D721Med (cell line): ENCODE results near the gene BLVRB.
A peak's percentile ranks its signal among the peaks of the same experiment; 100 is the strongest.
"Not testable (repeated sequence)": the region's sequence is repeated elsewhere in the genome, so short reads cannot be mapped to it uniquely, and the experiment has no call there.

ENCODE experiments used
- DNase-seq: peaks from one replicate; pipeline ENCODE4 v3.0.0; 2011; ENCODE audit warnings: low spot score; ENCODE audit not compliant: insufficient read length
- FAIRE-seq: peaks from 2 replicates; lab custom pipeline; 2011; peaks lifted over from hg19 to GRCh38; lab: Jason Lieb, UNC
- TF ChIP-seq, protein P1 (sequence below): IDR thresholded peaks from 2 replicates; pipeline ENCODE4 v1.5.1; 2012; ENCODE audit warnings: mild to moderate bottlenecking, control low read depth; ENCODE audit not compliant: insufficient read depth; ENCODE audit errors: missing control alignments

Gene BLVRB

DNA sequence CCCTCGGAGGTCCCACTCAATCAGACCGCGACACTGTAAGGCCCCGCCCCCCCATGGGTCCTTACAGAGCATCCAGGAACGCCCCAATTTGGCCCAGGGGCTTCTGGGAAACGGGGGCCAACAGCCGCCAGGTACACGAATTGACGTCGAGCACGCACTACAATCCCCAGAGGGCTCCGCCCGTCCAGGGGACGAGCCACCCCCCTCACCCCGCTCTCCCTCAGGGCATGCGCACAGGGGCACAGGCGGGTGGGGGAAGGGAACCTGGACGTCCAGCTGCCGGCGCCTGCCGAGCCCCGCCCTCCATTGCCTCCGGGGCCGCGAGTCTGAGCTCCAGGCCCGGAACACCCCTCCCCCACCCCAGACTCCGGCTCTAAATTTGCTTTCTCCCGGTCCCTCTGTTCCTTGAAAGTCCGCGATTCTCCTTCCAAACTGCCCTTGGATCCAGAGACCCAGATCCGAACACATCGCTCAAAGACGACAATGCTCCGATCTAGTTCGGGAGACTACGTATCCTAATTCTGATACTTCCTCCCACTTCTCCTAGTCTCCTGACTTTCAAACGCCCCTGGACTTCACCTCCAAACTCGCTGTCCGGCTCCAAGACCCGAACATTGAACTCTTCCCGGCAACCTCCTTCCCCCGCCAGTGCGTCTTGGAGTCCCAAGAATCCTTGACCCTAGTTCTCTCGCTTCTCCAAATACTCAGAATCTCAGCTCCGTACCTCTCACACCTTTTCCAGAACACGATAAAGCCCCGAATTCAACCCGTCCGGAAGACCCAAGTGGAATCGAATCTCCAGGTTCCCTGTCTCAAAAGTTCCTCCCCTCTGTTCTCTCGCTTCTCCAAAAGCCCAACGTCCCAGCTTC lies 22.2 kb downstream of the BLVRB start:
- TF ChIP-seq, protein P1, sequence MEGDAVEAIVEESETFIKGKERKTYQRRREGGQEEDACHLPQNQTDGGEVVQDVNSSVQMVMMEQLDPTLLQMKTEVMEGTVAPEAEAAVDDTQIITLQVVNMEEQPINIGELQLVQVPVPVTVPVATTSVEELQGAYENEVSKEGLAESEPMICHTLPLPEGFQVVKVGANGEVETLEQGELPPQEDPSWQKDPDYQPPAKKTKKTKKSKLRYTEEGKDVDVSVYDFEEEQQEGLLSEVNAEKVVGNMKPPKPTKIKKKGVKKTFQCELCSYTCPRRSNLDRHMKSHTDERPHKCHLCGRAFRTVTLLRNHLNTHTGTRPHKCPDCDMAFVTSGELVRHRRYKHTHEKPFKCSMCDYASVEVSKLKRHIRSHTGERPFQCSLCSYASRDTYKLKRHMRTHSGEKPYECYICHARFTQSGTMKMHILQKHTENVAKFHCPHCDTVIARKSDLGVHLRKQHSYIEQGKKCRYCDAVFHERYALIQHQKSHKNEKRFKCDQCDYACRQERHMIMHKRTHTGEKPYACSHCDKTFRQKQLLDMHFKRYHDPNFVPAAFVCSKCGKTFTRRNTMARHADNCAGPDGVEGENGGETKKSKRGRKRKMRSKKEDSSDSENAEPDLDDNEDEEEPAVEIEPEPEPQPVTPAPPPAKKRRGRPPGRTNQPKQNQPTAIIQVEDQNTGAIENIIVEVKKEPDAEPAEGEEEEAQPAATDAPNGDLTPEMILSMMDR, result no peak
- peak; percentile 86 for DNase-seq
- no peak for FAIRE-seq

DNA sequence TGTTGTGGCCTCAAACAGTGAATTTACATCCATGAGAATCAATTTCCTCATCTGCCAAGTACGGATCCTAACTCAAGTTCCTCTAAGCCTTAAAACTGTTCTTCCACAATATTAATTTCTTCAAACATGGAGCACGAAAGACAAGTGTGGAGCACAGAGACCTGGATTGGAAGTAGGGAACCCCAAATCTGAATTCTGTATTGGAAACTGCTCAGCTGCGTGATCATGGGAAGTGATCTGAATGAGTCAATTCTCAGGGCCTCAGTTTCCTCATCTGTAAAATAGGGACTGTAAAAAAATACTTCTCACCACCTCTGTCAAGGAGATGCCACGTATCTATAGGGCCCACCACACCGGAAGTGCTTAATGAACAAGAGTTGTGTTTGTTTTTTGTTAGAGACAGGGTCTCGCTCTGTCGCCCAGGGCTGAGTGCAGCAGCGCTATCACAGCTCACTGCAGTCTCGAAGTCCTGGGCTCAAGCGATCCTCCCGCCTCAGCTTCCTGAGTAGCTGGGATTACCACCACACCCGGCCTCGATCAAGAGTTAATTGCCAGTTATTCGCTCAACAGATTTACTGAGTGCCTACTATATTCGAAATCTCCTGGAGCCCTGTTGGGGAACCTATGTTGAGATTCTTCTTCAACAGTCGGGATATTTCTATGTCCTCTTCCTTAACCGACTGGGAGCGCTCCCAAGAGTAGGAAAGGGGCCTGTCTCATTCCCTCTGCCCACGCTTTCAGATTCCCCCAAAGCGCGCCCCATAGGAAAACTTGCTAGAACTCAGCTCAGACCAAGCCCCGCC lies 23.0 kb downstream of the BLVRB start:
- TF ChIP-seq, protein P1, result no peak
- no peak for DNase-seq
- no peak for FAIRE-seq

DNA sequence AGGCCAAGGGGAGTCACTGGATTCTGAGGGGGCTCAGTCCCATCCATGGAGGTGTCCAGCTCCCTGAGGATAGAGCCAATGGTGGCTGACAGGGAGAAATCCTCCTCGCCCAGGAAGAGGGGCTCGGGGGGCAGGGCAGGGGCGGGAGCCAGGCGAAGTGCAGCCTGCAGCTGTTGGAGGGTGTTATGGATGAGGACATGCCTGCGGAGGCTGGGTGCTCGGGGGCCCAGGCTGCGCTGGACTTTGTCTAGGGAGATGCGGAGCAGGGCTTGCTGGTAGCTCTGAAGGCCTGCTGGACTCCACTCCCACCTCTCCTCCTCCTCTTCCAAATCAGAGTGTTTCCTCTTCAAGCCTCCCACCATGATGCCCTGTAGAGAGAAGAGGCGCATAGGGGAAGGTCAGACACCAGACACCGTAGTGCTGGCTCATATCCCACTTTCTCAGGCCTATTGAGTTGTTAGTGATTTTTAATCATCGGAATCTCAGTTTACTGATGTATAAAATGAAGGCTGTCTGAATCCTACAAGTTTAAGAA lies 23.8 kb downstream of the BLVRB start:
- FAIRE-seq, result no peak
- TF ChIP-seq, protein P1, result no peak
- no peak for DNase-seq

DNA sequence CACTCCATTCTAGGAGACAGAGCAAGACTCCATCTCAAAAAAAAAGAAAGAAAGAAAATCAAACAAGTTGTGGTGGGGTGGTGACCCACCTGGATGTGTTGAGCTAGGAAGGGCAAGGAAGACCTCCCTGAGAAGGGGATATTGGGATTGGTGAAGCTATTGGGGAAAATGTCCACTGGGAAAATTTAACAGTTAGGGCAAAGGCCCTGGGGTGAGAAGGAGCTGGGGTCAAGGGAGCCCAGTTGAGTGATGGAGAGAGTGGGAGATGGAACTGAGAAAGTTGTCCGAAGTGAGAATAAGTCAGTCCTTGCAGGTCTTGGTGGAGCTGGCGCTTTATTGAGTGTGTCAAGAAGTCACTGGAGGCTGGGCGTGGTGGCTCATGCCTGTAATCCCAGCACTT lies 27.3 kb downstream of the BLVRB start:
- FAIRE-seq (no peak), DNase-seq (no peak)
- TF ChIP-seq, protein P1, result no peak

DNA sequence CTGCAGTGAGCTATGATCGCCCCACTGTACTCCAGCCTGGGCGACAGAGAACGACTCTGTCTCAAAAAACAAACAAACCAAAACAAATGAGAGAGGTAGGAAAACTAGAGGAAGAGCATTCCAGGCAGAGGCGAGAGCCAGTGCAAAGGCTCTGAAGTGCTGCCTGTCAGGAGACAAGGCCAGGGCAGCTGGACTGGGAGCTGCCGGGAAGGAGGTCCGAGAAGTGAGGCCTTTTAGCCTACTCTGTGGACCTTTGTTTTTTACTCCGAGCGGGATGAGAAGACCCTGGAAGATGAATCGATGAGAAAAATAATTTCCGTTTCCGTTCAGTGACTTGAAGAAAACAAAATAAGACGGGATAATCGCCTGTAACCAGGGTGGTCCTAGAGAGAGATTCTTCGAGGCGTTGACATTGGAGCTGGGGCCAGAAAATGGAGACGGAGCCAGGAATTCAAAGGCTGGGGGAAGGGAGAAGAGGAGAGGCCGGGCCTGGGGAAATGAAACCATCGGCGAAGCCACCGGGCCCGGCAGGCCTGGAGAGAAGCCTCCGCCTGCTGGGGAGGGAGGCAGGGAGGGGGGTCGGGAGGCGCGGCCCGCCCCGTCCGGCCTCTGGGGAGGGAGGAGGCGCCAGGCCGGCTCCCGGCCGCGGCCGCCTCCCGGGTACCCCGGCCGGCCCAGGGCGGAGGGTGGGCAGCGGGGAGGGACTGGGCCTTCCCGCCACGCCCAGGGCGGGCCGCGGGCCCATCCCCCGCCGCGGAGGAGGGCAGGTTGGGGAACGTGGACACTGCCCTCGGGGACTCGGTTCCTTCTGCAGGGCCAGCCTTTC lies 31.9 kb downstream of the BLVRB start:
- FAIRE-seq (no peak), DNase-seq (peak; percentile 55)
- TF ChIP-seq, protein P1, result no peak

DNA sequence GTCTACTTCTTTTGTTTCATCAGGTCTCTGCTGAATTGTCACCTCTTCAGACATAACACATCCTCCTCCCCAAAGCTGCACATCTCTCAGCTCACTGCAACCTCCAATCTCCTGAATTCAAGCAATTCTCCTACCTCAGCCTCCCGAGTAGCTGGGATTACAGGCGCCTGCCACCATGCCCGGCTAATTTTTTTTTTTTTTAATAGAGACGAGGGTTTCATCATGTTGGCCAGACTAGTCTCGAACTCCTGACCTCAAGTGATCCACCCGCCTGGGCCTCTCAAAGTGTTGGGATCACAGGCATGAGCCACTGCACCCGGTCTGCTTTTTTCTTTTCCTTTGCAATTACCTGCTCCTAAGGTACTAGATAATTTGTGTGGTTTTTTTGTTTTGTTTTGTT lies 32.8 kb downstream of the BLVRB start:
- not testable (repeated sequence) for FAIRE-seq, DNase-seq

DNA sequence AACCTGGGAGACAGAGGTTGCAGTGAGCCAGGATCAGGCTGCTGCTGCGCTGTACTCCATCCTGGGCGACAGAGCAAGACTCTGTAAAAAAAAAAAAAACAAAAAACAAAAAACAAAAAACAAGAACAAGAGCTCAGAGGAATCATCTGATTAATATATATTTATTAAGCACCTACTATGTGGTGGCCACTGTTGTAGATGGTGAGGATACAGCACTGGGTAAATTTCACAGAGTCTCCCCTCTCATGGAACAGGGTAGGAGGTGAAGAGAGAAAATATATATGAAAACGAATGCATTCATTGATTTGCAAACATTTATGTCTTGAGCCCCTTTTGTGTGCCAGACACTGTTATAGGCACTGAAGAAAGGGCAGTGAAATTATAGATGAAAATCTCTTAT lies 33.8 kb downstream of the BLVRB start:
- TF ChIP-seq, protein P1, result no peak
- FAIRE-seq, result no peak

DNA sequence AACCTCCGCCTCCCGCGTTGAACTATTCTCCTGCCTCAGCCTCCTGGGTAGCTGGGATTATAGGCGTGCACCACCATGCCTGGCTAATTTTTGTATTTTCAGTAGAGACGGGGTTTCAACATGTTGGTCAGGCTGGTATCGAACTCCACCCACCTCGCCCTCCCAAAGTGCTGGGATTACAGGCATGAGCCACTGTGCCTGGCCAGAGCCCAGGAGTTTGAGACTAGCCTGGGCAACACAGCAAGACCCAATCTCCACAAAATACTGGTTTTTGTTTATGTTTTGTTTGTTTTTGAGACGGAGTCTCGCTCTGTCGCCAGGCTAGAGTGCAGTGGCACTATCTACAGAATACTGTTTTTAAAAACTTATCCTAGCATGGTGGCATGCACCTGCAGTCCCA lies 35.3 kb downstream of the BLVRB start:
- not testable (repeated sequence) for FAIRE-seq, DNase-seq

More for the DNA sequence above, 33.8 kb downstream of the BLVRB start:
- DNase-seq, result no peak

DNA sequence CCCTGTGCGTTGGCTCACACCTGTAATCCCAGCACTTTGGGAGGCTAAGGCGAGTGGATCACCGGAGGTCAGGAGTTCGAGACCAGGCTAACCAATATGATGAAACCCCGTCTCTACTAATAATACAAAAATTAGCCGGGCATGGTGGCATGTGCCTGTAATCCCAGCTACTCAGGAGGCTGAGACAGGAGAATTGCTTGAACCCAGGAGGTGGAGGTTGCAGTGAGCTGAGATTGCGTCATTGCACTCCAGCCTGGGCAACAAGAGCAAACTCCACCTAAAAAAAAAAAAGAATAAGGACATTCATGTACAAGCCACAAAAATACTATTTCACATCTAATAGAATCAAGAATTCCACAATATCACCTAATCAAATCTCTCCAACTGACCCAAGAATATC lies 37.3 kb downstream of the BLVRB start:
- DNase-seq, FAIRE-seq: not testable (repeated sequence)
